ENCODE data around the gene KIF17.

GRCh38 chr1:20725189-20726117 is 7.6 kb upstream of the KIF17 start:
- no peak for TF ChIP-seq CTCF (IDR thresholded peaks at IDR 0.05)
- TF ChIP-seq POLR2AphosphoS5 (IDR thresholded peaks at IDR 0.05), result no peak
- no peak for TF ChIP-seq EP300 (IDR thresholded peaks at IDR 0.05; ENCODE audit: low read depth)
